Cardiac muscle cell (in vitro differentiated cells and primary cell): ENCODE measurements around the gene PGM3. TPM values are rescaled to one million over a fixed set of nuclear protein-coding genes. Genes with fewer than 3 reads are reported as not detected.
A peak's percentile ranks its signal among the peaks of the same experiment; 100 is the strongest.

ENCODE experiments used
- DNase-seq, 2 donors: peaks; one replicate each; pipeline versions ENCODE4 v3.0.0 to v3.0.0-alpha.2; 2010 to 2017; ENCODE audit warnings: low read depth in 1 of 2, low spot score in 1 of 2
- H3K27ac ChIP-seq: fragments of 200-600 bp; sonication (generic); 2 replicates; pipeline ENCODE4 v1.5.1; 2016
- H3K27me3 ChIP-seq: fragments of 200-600 bp; sonication (generic); 2 replicates; pipeline ENCODE4 v1.6.0; 2016; ENCODE audit warnings: control low read depth
- H3K36me3 ChIP-seq: fragments of 200-600 bp; sonication (generic); 2 replicates; pipeline ENCODE4 v1.5.1; 2016; ENCODE audit warnings: control low read depth
- H3K4me1 ChIP-seq: fragments of 200-600 bp; sonication (generic); 2 replicates; pipeline ENCODE4 v1.8.1; 2017; ENCODE audit warnings: low read depth, mild to moderate bottlenecking, mixed run types
- H3K4me3 ChIP-seq: fragments of 200-600 bp; sonication (generic); 2 replicates; pipeline ENCODE4 v1.5.1; 2016; ENCODE audit warnings: mild to moderate bottlenecking
- H3K9me3 ChIP-seq: fragments of 200-600 bp; sonication (generic); 2 replicates; pipeline ENCODE4 v1.5.1; 2017; ENCODE audit warnings: low read depth, mild to moderate bottlenecking, control low read depth
- CTCF ChIP-seq: IDR thresholded peaks from 2 replicates; pipeline ENCODE4 v1.5.1; 2012; ENCODE audit warnings: low read depth, mild to moderate bottlenecking, low read length
- polyA plus RNA-seq: library from polyadenylated mRNA; unstranded; fragments of >200 nt; fragmentation: Nextera tagmentation; extraction: Ambion mirVana; gene quantifications from 2 replicates; pipeline ENCODE4 v1.2.1, GENCODE V29; 2016
- total RNA-seq: library from RNA; depleted of rRNA; stranded (reverse); fragments of >200 nt; gene quantifications from 2 replicates; pipeline ENCODE4 v1.2.3, GENCODE V29; 2016

The PGM3 gene
- total and polyA plus RNA-seq, 2 experiments from 2014 or later = 23.3 to 39.7 TPM

GRCh38 chr6:83190626-83191025 lies 2.4 kb downstream of the PGM3 start:
- no peak for DNase-seq
- no peak for TF ChIP-seq CTCF
- H3K36me3 ChIP-seq = peaks cover 50% of the 10 kb centered on the region
- no peak overlapping the region for H3K4me3 ChIP-seq
- no peaks in the 10 kb centered on the region for H3K9me3 ChIP-seq
- H3K4me1 ChIP-seq = peaks cover 11% of the 10 kb centered on the region
- no peak overlapping the region for H3K27ac ChIP-seq
- H3K27me3 ChIP-seq = no peaks in the 10 kb centered on the region

DNA sequence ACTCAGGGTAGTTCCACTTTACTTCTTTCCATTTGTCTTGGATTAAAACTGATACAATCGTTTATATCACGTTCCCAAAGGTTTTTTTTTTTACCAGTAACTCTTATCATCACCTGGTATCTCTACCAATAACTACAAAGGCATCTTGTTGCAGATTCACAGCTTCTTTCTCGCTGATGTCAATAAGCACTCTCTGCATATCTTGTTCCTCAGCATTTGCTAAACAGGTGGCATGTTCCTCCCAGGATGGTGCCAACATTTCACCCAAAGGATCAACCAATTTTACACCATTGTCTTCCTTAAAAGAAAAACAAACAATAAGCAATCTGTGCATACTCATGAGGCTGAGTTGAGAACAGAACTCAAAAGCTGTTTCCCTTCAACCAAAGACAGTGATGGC lies 4.6 kb downstream of the PGM3 start:
- DNase-seq = no peak
- no peak for TF ChIP-seq CTCF
- Histone ChIP-seq H3K4me3 (no peak overlapping the region), H3K27ac (no peak overlapping the region), H3K9me3 (no peaks in the 10 kb centered on the region), H3K4me1 (no peaks in the 10 kb centered on the region), H3K27me3 (no peaks in the 10 kb centered on the region), H3K36me3 (peaks cover 53% of the 10 kb centered on the region)

GRCh38 chr6:83185096-83185495 lies 8.0 kb downstream of the PGM3 start:
- DNase-seq = no peak
- peaks cover 46% of the 10 kb centered on the region for H3K36me3 ChIP-seq
- H3K27me3 ChIP-seq = no peaks in the 10 kb centered on the region
- H3K4me3 ChIP-seq = no peak overlapping the region
- no peak overlapping the region for H3K27ac ChIP-seq
- H3K4me1 ChIP-seq = peaks cover 8% of the 10 kb centered on the region
- TF ChIP-seq CTCF = no peak
- no peaks in the 10 kb centered on the region for H3K9me3 ChIP-seq

DNA sequence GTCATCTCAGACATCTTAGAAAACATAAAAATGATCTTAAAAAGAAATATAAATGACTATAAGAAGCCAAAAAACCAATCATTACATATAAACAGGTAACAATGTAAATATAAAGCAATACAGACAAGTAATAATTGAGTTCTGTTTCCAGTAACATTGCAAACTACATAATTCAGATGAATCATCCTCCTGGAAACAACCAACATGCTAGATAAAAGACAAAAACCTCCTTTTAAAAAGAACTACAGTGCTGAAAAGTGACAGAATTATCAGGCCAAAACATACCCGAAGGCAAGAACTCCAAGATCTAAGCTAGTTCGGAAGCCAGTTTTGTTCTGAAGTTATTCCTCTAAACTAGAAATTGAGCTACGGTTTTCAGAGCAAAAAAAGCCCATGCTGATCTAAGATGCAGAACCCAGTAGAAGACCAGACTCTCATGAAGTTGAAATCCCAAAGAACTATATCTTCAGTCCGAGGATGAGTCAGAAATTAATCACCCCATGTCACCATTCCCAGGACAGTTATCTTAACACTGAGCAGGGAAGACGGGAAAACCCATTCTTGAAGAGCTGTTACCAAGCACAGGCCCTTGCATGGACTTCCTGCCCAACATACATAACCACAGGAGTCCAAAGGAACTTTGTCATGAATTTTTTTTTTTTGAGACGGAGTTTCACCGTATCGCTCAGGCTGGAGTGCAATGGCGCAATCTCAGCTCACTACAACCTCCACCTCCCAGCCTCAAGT lies 9.8 kb downstream of the PGM3 start:
- Histone ChIP-seq H3K36me3 (peaks cover 39% of the 10 kb centered on the region), H3K27ac (no peak overlapping the region), H3K4me1 (peaks cover 8% of the 10 kb centered on the region), H3K4me3 (no peak overlapping the region), H3K27me3 (no peaks in the 10 kb centered on the region), H3K9me3 (no peaks in the 10 kb centered on the region)
- peak in 1 of 2 donors; percentile 97 for DNase-seq
- no peak for TF ChIP-seq CTCF

- Histone ChIP-seq H3K27ac (no peak overlapping the region), H3K4me3 (no peak overlapping the region), H3K9me3 (no peaks in the 10 kb centered on the region), H3K27me3 (no peaks in the 10 kb centered on the region), H3K36me3 (peaks cover 35% of the 10 kb centered on the region), H3K4me1 (peaks cover 8% of the 10 kb centered on the region)
- DNase-seq = no peak
- TF ChIP-seq CTCF = no peak
These were observed 11.0 kb downstream of the PGM3 start for GRCh38 chr6:83182114-83182513.
